Stomach (tissue), 4 donors: Measurements from ENCODE around the gene ZNF423.

ENCODE experiments used
- CTCF ChIP-seq, 7 experiments: fragments of 450-650 bp in 4 of 7; fragments of 200-600 bp in 3 of 7; sonication (generic) in 3 of 7; IDR thresholded peaks; one replicate each; pipeline ENCODE4 v1.5.1; 2016 to 2019; ENCODE audit warnings: antibody characterized with exemption in 7 of 7, control low read depth in 2 of 7, mild to moderate bottlenecking in 1 of 7
- POLR2A ChIP-seq, 4 donors: fragments of 450-650 bp; IDR thresholded peaks; one replicate each; pipeline ENCODE4 v1.6.1; 2016; ENCODE audit warnings: antibody characterized with exemption in 4 of 4, control low read depth in 2 of 4, mild to moderate bottlenecking in 1 of 4, moderate library complexity in 1 of 4
- POLR2AphosphoS5 ChIP-seq, 3 donors: sonication (generic); formaldehyde crosslinking; IDR thresholded peaks; one replicate each; pipeline ENCODE4 v1.6.1; 2016; ENCODE audit warnings: antibody characterized with exemption in 3 of 3

- no peak for TF ChIP-seq POLR2A (IDR thresholded peaks at IDR 0.05)
- no peak for TF ChIP-seq CTCF (IDR thresholded peaks at IDR 0.05)
- TF ChIP-seq POLR2AphosphoS5 (IDR thresholded peaks at IDR 0.05) = no peak
Observed at GRCh38 chr16:49821156-49821555, 34.8 kb downstream of the ZNF423 start.
